ENCODE data around the gene PALLD.
A peak's percentile ranks its signal among the peaks of the same experiment; 100 is the strongest.
"Not testable (repeated sequence)": the region's sequence is repeated elsewhere in the genome, so short reads cannot be mapped to it uniquely, and the experiment has no call there.

PALLD gene

GRCh38 chr4:168496834-168497233 lies at the start of gene PALLD:
PALLD (plus strand) TSS chr4:168497052.
- no peak for DNase-seq

- DNase-seq = not testable (repeated sequence)
These were observed 47.8 kb upstream of the PALLD start for GRCh38 chr4:168449063-168449462.

GRCh38 chr4:168449719-168450452 lies 47.0 kb upstream of the PALLD start:
- DNase-seq = no peak

- no peak for DNase-seq
These were observed 45.5 kb upstream of the PALLD start for GRCh38 chr4:168451331-168451730.

- DNase-seq = no peak
These were observed 45.0 kb upstream of the PALLD start for GRCh38 chr4:168451744-168452390.

- no peak for DNase-seq
These were observed 43.7 kb upstream of the PALLD start for GRCh38 chr4:168453146-168453545.

GRCh38 chr4:168458256-168458655 lies 38.6 kb upstream of the PALLD start:
- not testable (repeated sequence) for DNase-seq

GRCh38 chr4:168461821-168462220 lies 35.0 kb upstream of the PALLD start:
- DNase-seq = no peak

GRCh38 chr4:168472920-168473319 lies 23.9 kb upstream of the PALLD start:
- DNase-seq = no peak

- no peak for DNase-seq
These were observed 22.1 kb upstream of the PALLD start for GRCh38 chr4:168474660-168475320.

GRCh38 chr4:168475745-168476144 lies 21.1 kb upstream of the PALLD start:
- DNase-seq = no peak

- no peak for DNase-seq
These were observed 18.0 kb upstream of the PALLD start for GRCh38 chr4:168478868-168479267.

- DNase-seq = peak; percentile 9
These were observed 15.8 kb upstream of the PALLD start for GRCh38 chr4:168480931-168481611.

GRCh38 chr4:168483811-168484210 lies 13.0 kb upstream of the PALLD start:
- DNase-seq = no peak

- DNase-seq = no peak
These were observed 12.2 kb upstream of the PALLD start for GRCh38 chr4:168484626-168485025.

- DNase-seq = no peak
These were observed 11.5 kb upstream of the PALLD start for GRCh38 chr4:168485156-168485910.

GRCh38 chr4:168486912-168487281 lies 10.0 kb upstream of the PALLD start:
- DNase-seq = no peak

GRCh38 chr4:168487282-168488035 lies 9.4 kb upstream of the PALLD start:
- no peak for DNase-seq

- DNase-seq = no peak
These were observed 8.0 kb upstream of the PALLD start for GRCh38 chr4:168488869-168489274.

GRCh38 chr4:168489616-168490015 lies 7.2 kb upstream of the PALLD start:
- DNase-seq = no peak

- DNase-seq = no peak
These were observed 6.1 kb upstream of the PALLD start for GRCh38 chr4:168490711-168491110.

GRCh38 chr4:168491563-168491962 lies 5.3 kb upstream of the PALLD start:
- no peak for DNase-seq

Measured in NCI-H774 (cell line).